ENCODE measurements around the gene CD180.

DNA sequence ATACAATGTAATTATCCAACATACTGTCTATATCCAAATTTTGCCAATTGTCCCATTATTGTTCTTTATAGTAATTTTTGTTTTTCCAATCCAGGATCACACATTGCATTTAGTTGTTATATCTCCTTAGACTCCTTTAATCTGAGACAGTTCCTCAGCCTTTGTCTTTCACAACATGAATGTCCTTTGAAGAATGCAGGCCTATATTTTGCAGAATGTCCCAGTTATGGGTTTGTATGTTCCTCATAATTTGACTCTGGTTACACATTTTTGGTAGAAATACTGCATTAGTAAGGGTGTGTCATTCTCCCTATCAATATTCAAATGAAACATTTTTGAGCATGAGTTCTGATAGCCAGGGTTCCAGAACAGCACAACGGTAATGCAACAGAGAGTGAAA is 6.7 kb downstream of the CD180 start:
- no peak for TF ChIP-seq POLR2A (IDR thresholded peaks at IDR 0.05; ENCODE audit: low read depth, low read length)
- TF ChIP-seq TAF1 (IDR thresholded peaks at IDR 0.05; ENCODE audit: borderline replicate concordance, low read depth, low read length) = no peak
- no peak for TF ChIP-seq POLR2AphosphoS5 (IDR thresholded peaks at IDR 0.05; ENCODE audit: low read depth, low read length)
